GM19240 (cell line): Measurements from ENCODE around the gene CUX1.
A peak's percentile ranks its signal among the peaks of the same experiment; 100 is the strongest.

ENCODE experiments used
- DNase-seq: peaks from one replicate; pipeline ENCODE4 v3.0.0; 2011; ENCODE audit warnings: low spot score; ENCODE audit not compliant: insufficient read length

Gene CUX1

GRCh38 chr7:102266541-102266940, 449.1 kb downstream of the CUX1 start:
- no peak for DNase-seq

- DNase-seq: no peak
These were observed 451.2 kb downstream of the CUX1 start for GRCh38 chr7:102268635-102269034.

GRCh38 chr7:102270178-102270887, 452.9 kb downstream of the CUX1 start:
- DNase-seq: no peak

- no peak for DNase-seq
These were observed 453.9 kb downstream of the CUX1 start for GRCh38 chr7:102271158-102271798.

- peak; percentile 83 for DNase-seq
These were observed 454.9 kb downstream of the CUX1 start for GRCh38 chr7:102272075-102272916.

- DNase-seq: no peak
These were observed 455.7 kb downstream of the CUX1 start for GRCh38 chr7:102272917-102273748.

- DNase-seq: no peak
These were observed 456.6 kb downstream of the CUX1 start for GRCh38 chr7:102273749-102274712.

- no peak for DNase-seq
These were observed 457.8 kb downstream of the CUX1 start for GRCh38 chr7:102275123-102275703.

- DNase-seq: no peak
These were observed 460.5 kb downstream of the CUX1 start for GRCh38 chr7:102277901-102278300.

- DNase-seq: peak; percentile 85
These were observed 462.3 kb downstream of the CUX1 start for GRCh38 chr7:102279537-102280400.

- no peak for DNase-seq
These were observed 463.1 kb downstream of the CUX1 start for GRCh38 chr7:102280521-102280920.

- DNase-seq: no peak
These were observed 464.4 kb downstream of the CUX1 start for GRCh38 chr7:102281785-102282184.

GRCh38 chr7:102282465-102283362, 465.3 kb downstream of the CUX1 start:
- no peak for DNase-seq

- no peak for DNase-seq
These were observed 466.2 kb downstream of the CUX1 start for GRCh38 chr7:102283477-102284189.

- DNase-seq: no peak
These were observed 467.0 kb downstream of the CUX1 start for GRCh38 chr7:102284399-102284798.

- no peak for DNase-seq
These were observed 467.6 kb downstream of the CUX1 start for GRCh38 chr7:102284891-102285539.
